GM18517 (cell line): ENCODE measurements around the gene CENPS.

Experiments
- ATAC-seq: cut with Tn5 transposase; IDR thresholded peaks from one replicate; pipeline ENCODE4 v1.9.1; 2021; ENCODE audit warnings: mild to moderate bottlenecking, moderate library complexity; ENCODE audit not compliant: unreplicated experiment

The CENPS gene

GRCh38 chr1:10489291-10490055 is 59.2 kb downstream of the CENPS start:
- no peak for ATAC-seq

- ATAC-seq, result no peak
Observed at GRCh38 chr1:10490286-10490970, 60.2 kb downstream of the CENPS start.
